ENCODE results near the gene KNDC1.
"Not testable (repeated sequence)": the region's sequence is repeated elsewhere in the genome, so short reads cannot be mapped to it uniquely, and the experiment has no call there.

KNDC1 gene, protein sequence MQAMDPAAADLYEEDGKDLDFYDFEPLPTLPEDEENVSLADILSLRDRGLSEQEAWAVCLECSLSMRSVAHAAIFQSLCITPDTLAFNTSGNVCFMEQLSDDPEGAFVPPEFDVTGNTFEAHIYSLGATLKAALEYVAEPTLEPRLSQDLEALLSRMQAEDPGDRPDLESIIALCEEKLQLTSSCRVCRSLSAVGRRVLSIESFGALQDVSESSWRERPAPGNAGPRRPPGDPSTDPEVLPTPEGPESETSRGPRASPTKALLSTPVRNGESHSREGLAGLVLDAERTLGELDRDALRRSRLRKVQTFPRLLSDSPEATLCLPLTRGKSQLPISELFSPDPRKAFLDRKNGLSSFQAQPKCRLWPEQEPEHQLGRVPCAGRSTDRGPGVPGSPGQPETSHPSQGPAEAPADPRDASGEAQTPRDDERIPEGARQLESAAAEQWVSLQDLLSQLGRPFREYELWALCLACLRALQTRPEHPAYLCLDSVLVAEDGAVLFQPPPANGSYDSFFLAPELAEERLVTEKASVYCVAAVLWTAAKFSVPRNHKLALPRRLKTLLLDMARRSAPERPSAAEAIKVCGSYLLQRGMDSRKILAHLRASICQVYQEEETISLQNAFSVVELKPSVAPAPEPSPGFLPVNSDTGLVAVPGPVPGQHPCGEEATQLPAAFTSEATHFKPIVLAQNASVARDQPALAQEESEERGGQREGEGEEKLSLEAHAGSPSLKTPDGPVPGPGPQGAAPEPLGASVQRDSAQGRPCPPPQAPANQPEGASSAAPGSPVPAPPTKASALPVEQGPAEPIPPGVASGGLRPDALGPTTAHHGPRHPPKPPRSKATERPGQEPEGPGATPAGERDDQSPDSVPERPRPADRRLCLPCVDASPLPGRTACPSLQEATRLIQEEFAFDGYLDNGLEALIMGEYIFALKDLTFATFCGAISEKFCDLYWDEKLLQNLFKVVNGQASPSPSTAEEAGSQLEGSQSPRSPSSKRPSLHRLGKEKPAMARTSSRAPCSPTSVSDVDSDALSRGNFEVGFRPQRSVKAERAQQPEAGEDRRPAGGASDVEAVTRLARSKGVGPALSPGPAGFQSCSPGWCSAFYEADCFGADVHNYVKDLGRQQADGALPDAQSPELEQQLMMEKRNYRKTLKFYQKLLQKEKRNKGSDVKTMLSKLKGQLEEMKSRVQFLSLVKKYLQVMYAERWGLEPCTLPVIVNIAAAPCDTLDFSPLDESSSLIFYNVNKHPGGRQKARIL (N-terminal part only)

GRCh38 chr10:133159950-133160825, at the start of gene KNDC1:
Gene KNDC1, plus strand, starts transcription at chr10:133160219. Its CDS starts 249 bp downstream, at chr10:133160468.
- Histone ChIP-seq H3K79me2 (ENCODE audit: low read length) (no peaks in the 10 kb centered on the region), H3K4me3 (ENCODE audit: low read length) (no peak within 1 kb of the TSS), H3K27me3 (ENCODE audit: low read depth, low read length) (no peaks in the 10 kb centered on the region), H3K4me1 (ENCODE audit: low read length) (no peaks in the 10 kb centered on the region), H4K20me1 (ENCODE audit: insufficient read depth, low read length) (no peaks in the 10 kb centered on the region), H2AFZ (ENCODE audit: low read depth, low read length) (no peak within 1 kb of the TSS), H3K9ac (ENCODE audit: low read length) (no peak within 1 kb of the TSS), H3K4me2 (ENCODE audit: low read length) (no peak within 1 kb of the TSS), H3K9me3 (ENCODE audit: insufficient read depth, low read length) (no peaks in the 10 kb centered on the region), H3K36me3 (replicated peaks; ENCODE audit: low read depth, low read length) (no peaks in the 10 kb centered on the region), H3K27ac (ENCODE audit: low read length) (no peak within 1 kb of the TSS)
- TF ChIP-seq, protein P1, sequence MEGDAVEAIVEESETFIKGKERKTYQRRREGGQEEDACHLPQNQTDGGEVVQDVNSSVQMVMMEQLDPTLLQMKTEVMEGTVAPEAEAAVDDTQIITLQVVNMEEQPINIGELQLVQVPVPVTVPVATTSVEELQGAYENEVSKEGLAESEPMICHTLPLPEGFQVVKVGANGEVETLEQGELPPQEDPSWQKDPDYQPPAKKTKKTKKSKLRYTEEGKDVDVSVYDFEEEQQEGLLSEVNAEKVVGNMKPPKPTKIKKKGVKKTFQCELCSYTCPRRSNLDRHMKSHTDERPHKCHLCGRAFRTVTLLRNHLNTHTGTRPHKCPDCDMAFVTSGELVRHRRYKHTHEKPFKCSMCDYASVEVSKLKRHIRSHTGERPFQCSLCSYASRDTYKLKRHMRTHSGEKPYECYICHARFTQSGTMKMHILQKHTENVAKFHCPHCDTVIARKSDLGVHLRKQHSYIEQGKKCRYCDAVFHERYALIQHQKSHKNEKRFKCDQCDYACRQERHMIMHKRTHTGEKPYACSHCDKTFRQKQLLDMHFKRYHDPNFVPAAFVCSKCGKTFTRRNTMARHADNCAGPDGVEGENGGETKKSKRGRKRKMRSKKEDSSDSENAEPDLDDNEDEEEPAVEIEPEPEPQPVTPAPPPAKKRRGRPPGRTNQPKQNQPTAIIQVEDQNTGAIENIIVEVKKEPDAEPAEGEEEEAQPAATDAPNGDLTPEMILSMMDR (IDR thresholded peaks at IDR 0.05; ENCODE audit: low read depth, low read length): no peak
- TF ChIP-seq EZH2phosphoT487 (IDR thresholded peaks at IDR 0.05; ENCODE audit: low read depth): no peak

GRCh38 chr10:133110609-133111275, 49.3 kb upstream of the KNDC1 start:
- Histone ChIP-seq H3K9me3 (ENCODE audit: insufficient read depth, low read length) (peaks cover 5% of the 10 kb centered on the region; the same call in 1 of the 2 replicates), H3K27me3 (ENCODE audit: low read depth, low read length) (no peaks in the 10 kb centered on the region), H3K4me1 (ENCODE audit: low read length) (no peaks in the 10 kb centered on the region), H3K79me2 (ENCODE audit: low read length) (no peaks in the 10 kb centered on the region), H3K27ac (ENCODE audit: low read length) (no peak overlapping the region), H2AFZ (ENCODE audit: low read depth, low read length) (no peak overlapping the region), H3K36me3 (replicated peaks; ENCODE audit: low read depth, low read length) (no peaks in the 10 kb centered on the region), H4K20me1 (ENCODE audit: insufficient read depth, low read length) (no peaks in the 10 kb centered on the region), H3K9ac (ENCODE audit: low read length) (no peak overlapping the region), H3K4me2 (ENCODE audit: low read length) (no peak overlapping the region), H3K4me3 (ENCODE audit: low read length) (no peak overlapping the region)
- TF ChIP-seq EZH2phosphoT487 (IDR thresholded peaks at IDR 0.05; ENCODE audit: low read depth): no peak
- TF ChIP-seq, protein P1 (IDR thresholded peaks at IDR 0.05; ENCODE audit: low read depth, low read length): no peak

DNA sequence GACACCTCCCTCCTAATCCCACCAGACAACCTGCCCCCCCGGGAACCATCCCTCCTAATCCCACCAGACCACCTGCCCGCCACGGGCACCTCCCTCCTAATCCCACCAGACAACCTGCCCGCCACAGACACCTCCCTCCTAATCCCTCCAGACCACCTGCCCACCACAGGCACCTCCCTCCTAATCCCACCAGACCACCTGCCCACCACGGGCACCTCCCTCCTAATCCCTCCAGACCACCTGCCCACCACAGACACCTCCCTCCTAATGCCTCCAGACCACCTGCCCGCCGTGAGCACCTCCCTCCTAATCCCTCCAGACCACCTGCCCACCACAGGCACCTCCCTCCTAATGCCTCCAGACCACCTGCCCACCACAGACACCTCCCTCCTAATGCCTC, 48.4 kb upstream of the KNDC1 start:
- not testable (repeated sequence) for H3K79me2 ChIP-seq (ENCODE audit: low read length); H3K27me3 ChIP-seq (ENCODE audit: low read depth, low read length); H3K9ac ChIP-seq (ENCODE audit: low read length); H3K4me1 ChIP-seq (ENCODE audit: low read length); H3K36me3 ChIP-seq (replicated peaks; ENCODE audit: low read depth, low read length); H3K4me2 ChIP-seq (ENCODE audit: low read length); H4K20me1 ChIP-seq (ENCODE audit: insufficient read depth, low read length); H3K4me3 ChIP-seq (ENCODE audit: low read length); H3K27ac ChIP-seq (ENCODE audit: low read length); H2AFZ ChIP-seq (ENCODE audit: low read depth, low read length); H3K9me3 ChIP-seq (ENCODE audit: insufficient read depth, low read length)
